HG03460 (cell line): ENCODE measurements around the gene TRAF3.
"Not testable (repeated sequence)": the region's sequence is repeated elsewhere in the genome, so short reads cannot be mapped to it uniquely, and the experiment has no call there.

Experiments
- ATAC-seq: cut with Tn5 transposase; IDR thresholded peaks from one replicate; pipeline ENCODE4 v1.9.1; 2021; ENCODE audit not compliant: unreplicated experiment

TRAF3 gene

DNA sequence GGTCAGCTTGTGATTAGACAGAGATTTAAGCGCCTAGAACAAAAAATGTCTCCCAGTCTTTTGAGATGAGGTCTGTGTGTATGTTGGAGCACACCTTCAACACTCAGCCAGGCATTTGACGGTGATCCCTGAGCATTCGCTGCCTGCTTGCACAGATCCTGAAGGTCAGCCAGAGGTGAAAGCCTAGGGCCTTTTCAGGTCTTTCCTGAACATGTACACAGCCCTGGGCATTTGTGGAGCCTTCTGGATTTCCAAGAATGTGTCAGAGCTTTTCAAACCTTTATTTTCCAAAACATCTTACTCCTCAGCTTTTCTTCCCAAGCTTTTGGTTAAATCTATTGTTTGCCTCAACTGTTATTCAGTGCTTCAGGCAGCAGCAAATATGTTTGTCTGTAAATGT, 86.1 kb downstream of the TRAF3 start:
- ATAC-seq, result no peak

DNA sequence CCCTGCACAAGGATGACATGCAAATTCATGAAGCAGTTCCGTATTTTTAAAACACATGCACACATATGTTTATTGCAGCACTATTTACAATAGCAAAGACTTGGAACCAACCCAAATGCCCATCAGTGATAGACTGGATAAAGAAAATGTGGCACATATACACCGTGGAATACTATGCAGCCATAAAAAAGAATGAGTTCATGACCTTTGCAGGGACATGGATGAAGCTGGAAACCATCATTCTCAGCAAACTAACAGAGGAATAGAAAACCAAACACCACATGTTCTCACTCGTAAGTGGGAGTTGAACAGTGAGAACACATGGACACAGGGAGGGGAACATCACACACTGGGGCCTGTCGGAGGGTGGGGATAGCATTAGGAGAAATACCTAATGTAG, 88.7 kb downstream of the TRAF3 start:
- not testable (repeated sequence) for ATAC-seq

DNA sequence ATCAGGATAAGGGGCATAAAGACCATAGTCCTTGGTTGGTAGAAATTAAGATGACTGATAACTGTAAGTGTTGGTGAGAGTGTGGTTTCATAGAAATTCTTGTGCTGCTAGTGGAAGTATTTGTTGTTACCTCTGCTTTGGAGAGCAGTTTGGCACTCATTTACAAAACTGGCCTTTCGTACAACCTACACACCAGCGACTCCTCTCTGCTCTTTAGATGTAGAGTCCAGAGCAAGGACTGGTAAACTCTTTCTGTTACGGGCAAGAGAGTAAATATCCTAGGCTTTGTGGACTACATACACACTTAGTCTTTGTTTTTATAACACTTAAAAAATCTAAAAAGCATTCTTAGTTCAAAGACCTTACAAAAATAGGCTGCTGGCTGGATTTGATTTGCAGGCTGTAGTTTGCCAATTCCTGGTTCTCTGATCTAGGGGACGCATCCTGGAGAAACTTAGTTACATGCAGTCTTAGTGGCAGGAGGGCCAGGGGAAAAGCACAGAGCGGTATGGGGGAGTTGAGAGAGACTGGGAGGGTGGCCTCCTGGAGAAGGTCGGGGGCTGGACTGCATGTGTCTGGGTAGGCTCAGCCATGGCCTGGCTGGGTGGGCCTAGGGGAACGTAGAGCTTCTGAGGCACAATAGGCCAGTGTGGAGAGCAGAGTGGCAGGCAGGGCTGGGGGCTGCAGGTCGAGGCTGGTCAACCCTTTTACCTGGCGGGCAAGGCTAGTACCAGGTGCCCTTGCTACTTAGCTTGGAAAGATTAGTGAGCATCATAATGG, 89.9 kb downstream of the TRAF3 start:
- no peak for ATAC-seq

DNA sequence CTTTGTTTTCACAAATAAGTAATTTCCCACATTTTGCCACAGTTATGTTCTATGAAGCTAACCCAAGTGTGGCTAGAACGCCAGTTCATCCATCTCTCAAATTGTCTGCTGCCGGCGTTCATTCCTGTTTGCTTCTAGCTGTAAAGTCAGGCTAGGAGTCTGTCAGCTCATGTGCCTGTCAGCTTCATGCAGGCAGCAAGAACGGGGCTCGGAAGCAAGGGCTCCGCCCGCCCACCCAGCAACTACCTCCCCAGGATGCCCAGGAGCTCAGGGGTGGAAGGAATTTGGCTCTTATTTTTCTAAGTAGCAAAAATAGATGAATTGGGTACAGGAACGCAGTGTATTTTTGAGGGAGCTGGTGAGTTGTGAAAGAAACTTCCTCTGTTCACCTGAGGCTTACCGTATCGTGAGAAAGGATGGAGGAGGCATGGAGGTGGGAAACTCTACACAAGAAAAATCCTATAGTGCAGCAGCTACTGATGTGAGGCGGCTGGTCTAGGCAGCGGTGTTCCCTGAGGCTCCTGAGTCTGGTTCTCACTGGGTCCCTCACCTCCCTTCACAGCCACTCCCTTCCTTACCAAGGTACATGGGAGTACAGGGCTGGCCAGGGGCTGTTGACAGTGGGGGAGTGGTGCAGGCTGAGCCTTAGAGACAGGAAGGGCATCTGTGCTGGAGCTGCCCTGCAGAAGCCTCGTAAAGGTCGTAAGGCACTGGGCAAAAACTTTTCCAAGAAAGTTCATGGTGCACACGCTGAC, 90.8 kb downstream of the TRAF3 start:
- no peak for ATAC-seq

DNA sequence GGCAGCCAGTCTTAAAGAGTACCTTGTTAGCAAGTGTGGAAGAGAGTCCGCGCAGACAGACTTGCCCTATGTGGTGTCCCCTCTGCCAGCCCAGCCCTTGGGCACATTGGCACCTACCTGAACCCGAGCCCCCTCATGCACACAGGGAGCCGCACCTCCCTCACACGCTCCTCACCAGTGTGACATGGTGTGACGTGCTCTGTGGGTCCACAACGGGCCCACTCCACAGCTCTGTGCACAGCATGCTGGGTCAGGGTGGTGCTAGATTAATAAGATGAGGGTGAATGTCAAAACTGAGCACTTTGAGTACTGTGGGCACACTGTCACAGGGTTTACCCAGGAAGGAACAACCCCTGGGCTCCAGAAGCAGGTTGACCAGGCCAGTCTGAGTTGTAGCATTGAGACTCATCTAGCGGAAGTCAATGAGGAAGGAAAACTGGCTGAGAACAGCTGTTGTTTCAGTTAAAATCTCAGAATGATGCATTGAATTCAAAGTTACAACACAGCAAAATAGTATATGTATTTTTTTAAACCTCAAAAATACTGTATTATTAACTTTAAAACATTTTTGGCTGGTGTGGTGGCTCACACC, 91.8 kb downstream of the TRAF3 start:
- no peak for ATAC-seq

DNA sequence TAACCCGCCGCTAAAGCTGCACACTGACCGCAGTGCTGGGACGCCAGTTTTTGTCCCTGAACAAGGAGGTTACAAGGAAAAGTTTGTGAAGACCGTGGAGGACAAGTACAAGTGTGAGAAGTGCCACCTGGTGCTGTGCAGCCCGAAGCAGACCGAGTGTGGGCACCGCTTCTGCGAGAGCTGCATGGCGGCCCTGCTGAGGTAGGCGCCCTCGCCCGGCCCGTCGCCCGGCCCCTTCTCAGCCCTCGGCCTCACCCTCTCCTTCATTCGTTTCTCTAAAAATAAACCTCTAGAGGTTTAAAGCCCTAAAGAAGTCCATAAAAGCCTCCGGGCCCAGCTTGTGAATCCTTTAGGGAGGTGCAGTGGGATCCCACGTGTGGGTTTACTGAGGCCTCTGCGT, 93.0 kb downstream of the TRAF3 start:
- no peak for ATAC-seq

DNA sequence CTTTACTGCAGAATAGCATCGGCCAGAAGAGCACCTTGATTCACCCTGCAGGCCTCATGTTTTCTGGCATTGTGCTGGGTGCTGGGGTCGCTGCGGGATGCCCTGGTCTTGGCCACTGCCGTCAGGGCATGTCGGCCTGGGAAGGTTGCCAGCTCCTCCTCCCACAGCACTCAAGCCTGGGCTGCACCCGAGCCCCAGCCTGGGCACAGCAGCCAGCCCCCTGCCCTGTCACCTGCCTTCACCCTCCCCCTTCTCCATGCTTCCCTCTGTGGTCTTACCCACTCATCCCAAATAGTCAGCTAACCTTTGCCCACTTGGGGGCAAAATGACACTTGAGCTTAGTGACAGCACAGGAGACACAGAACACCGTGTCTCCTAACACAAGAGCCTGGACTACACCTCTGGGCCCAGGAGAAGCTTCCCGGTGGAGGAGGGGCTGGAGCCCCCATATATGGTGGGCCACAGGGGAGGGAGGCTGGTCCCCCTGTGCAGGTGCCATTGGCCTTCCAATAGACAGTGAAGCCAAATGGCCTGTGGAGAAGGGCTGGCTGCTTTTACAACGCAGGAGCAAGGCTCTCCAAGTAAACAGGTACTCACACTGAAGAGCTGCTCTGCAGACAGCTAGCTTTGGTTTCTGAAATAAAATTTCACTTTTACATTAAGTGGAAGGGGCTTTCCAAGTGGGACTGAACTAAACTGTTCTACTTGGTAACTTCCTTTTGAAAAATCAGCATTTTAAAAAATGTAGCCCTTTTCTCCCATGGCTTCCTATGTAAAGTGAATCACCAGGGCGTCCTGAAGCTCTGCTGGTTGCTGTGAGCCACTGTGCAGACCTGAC, 94.0 kb downstream of the TRAF3 start:
- no peak for ATAC-seq

DNA sequence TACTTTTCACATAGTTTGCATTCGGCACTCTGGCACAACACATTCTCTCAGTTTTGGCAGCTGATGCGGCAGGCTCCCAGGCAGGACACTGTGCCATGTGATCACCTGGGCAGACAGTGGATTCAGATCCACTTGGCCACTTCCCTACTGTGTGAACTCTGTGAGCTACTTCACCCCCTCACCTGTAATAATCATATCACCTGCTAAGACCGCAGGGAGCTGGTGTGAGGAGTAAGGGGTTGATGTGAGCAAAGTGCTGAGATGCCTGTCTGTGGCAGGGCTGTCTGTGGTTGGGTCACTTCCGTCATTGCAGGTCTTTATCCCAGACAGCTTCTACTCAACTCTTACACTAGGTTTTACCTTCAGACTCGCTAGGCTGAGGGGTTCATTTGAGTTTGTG, 94.8 kb downstream of the TRAF3 start:
- ATAC-seq, result no peak

DNA sequence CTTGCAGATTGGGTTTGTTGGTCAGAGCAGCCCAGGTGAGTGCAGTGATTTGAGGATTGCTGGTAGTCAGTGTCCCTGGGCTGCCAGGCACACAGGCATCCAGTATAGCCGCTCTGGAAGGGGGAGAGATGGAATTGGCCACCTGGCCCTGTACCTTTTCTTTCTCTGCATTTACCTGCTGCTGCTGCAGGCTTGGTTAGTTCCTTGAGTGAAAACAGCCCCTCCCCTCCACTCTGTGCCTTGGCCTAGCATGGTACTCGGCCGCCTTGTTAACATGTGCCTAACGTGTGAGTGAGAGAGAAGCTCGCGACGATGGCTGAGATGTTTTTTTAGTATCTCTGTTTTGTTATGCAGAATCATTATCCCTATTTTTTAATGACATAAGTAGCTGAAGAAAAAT, 95.9 kb downstream of the TRAF3 start:
- no peak for ATAC-seq

DNA sequence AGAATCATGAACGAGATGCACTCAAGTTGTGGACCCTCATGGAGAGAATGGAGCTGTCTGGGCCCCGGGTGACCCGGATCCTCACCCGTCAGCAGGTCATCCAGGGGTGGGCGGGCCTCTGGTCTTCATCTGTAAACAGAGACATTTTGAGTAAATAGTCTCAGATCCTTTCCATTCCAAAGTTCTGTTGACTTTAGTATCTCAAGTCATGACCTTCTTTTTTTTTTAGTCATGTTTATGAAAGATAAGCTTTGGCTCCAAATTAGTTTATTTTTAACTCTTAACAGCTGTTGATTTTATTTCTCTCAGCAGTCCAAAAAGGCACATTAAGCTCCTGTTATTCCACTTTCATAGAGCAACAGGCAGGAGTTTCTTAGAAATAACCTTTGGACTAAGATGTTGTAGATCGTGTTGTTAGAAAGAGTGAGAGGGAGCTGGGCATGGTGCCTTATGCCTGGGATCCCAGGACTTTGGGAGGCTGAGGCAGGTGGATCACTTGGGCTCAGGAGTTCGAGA, 96.4 kb downstream of the TRAF3 start:
- no peak for ATAC-seq

DNA sequence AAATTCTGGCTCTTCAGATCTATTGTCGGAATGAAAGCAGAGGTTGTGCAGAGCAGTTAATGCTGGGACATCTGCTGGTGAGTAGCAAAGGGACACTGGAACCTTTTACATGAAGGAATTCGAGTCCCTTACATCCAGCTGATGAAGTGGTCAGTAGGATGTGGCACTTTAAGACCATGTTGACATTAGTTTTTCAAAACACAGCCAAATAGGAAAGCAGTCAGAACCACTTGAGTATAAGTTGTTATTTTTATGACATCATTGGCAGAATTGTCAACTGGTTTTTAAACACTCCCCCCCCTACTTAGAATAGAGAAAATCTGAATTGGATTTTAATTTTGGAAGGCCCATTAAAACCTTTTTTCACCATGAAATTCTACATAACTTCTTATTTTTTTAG, 98.4 kb downstream of the TRAF3 start:
- ATAC-seq, result no peak

DNA sequence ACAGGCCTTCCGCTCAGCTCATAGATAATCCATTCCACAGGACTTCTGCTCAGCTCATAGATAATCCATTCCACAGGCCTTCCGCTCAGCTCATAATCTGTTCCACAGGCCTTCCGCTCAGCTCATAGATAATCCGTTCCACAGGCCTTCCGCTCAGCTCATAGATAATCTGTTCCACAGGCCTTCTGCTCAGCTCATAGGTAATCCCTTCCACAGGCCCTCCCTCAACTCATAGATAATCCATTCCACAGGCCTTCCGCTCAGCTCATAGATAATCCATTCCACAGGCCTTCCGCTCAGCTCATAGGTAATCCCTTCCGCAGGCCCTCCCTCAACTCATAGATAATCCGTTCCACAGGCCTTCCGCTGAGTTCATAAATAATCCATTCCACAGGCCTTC, 100.3 kb downstream of the TRAF3 start:
- ATAC-seq, result not testable (repeated sequence)

DNA sequence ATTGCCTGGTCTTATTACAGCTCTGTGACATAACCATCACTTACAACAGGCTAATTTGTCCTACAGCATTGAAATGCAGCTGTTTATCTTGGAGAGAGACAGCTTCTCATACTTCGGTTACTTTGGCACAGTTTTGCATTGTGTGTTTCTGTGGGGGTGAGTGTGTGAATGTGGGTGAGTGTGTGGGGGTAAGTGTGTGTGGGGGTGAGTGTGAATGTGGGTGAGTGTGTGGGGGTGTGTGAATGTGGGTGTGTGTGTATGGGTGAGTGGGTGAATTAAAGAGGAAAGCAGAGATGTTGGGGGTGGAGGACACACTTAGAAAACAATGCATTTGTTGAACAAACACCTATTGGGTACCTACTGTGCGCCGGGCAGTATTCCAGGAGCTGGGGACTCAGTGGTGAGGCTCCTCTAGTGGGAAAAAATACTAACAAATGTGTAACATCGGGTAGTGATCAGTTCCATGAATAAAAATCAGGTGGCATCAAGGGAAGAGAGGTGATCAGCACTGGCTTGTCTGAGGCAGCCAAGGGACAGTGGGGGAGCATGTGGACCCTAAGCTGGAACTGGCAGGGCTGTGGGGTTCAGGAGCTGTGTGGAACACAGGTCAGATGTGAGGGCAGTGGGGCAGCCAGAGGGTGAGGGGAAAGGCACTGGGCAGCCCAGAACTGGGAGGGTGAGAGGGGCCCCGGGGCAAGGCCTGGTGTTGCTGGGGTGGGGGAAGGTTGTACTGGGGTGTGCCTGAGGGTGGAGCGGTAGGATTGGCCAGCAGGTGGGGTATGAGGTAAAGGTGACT, 101.1 kb downstream of the TRAF3 start:
- no peak for ATAC-seq

DNA sequence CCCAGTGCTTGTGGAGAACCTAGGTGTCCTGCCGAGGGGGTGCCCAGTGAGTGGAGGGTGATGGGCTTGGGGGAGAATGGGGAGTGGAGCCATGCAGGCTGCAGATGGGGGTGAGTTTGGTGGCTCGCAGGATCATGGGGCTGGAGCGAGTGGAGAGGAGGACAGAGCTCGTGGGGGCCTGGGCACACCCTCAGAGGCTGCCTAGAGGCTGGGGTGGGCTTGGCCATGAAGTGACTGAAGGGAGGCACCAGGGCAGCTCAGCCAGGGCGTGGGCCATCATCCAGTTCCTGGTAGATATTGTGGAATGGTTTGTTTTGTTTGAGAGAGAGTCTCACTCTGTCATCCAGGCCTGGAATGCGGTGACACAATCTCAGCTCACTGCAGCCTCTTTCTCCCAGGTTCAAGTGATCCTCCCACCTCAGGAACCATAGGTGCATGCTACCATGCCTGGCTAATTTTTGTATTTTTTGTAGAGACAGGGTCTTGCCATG, 101.8 kb downstream of the TRAF3 start:
- no peak for ATAC-seq

DNA sequence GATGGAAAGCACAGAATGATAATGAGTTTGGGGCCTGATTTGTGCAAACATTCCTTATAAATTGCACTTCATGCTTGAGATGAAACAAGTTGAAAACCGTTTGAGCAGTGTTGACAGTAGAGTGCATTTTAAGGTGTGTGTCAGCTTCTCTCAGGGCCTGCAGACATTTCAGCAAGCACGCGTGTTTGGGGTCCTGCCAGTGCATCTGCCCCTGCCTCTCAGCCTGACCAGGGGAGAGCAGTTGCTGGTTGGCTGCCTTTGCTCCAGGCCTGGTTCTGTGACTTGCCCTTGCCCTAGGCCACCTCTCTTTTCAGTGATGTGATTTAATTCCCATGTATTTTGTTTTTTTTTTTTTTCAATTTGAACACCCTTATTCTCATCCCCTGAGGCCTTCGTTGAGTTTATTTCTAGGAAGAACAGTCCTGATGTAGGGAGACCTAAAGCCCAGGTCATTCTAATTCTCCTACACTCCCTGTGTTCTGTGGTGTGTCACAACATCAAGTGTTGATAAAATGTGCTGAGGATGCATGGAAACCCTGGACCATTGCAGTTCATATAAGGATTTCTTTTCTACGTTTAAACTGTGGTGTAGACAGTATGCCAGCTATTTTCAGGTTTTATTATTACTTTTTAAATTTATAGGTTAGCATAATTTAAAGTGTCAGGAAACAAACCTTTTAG, 105.1 kb downstream of the TRAF3 start:
- no peak for ATAC-seq

DNA sequence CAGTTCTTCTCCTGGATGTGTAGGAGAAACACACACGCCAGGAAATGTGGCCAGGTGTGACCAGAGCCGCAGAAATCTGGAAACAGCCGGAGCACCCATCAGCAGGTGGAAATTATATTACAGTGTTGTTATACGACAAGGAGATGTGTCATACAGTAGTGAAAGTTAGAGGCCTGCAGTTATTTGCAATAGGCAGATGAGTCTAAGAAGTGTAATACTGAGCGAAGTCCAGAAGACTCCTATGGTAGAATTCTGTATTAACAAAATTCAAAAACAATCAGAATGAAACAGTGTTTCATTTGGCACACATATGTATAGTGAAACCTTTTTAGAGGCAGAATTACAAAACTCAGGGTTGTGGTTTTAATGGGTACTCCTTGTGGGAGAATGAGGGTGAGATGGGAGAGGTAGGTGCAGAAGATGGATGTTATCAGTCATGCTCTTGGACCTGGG, 105.9 kb downstream of the TRAF3 start:
- no peak for ATAC-seq

DNA sequence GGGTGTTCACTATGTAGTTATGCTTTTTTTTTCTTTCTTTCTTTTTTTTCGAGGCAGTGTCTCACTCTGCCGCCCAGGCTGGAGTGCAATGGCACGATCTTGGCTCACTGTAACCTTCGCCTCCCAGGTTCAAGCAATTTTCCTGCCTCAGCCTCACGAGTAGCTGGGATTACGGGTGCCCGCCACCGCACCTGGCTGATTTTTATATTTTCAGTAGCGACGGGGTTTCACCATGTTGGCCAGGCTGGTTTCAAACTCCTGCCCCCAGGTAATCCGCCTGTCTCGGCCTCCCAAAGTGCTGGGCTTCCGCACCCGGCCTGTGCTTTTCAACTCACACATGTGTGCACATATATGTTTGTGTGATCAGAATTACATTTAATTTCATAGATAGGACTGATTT, 106.3 kb downstream of the TRAF3 start:
- no peak for ATAC-seq

DNA sequence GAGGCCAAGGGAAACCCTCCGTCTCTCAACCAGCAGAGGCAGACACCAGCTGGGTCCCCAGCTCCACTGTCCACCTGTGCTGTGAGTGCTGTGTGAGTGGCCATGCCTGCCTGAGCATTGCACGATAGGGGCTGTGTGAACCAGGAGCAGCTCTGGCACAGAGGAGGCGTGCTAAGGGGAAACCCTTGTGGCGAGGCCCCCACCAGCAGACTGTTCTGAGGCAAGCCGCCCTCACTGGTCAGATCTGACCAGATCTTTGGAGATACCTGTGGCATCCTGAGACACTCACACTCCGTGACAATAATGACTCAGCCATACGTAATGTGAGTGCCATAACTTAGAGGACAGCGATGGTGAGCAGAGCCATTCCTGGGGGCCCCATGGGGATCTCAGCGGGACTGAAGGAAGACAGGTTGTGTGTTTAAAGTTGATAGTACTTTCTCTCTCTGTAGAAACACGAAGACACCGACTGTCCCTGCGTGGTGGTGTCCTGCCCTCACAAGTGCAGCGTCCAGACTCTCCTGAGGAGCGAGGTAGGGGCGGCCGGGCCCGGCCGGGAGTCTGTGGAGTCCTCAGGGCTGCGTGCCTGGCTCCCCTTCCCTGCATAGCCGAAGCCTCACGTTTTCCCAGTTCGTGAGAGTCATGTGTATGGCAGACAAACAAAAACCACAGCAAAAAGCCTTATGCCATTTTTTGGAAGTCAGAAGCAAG, 108.6 kb downstream of the TRAF3 start:
- no peak for ATAC-seq

DNA sequence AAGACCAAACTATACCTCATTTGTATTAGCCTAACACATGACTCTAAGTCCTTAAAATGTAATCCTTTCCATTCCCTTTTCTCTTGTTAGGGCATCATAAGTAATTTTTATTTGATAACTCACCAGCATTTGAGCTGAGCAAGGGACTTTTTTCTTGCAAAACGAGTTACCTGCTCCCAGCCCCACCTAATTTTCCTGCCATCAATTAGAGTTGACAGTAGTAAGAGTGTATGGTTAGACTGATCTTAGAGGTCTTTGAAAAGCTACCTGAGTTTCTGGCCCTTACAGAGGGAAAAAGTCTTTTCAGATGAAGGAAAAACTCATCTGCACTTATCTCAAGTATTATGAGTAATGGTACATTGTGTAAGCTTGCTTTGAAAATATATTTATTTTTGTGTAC, 111.5 kb downstream of the TRAF3 start:
- no peak for ATAC-seq
